Transverse colon (tissue), 3 donors: ENCODE results near the gene MADD.

Source experiments
- POLR2A ChIP-seq: fragments of 450-650 bp; IDR thresholded peaks from one replicate; pipeline ENCODE4 v1.6.1; 2016; ENCODE audit warnings: antibody characterized with exemption, mild to moderate bottlenecking, moderate library complexity
- TF ChIP-seq, protein P1 (sequence below), 5 experiments: fragments of 200-600 bp in 3 of 5; fragments of 450-650 bp in 2 of 5; sonication (generic) in 3 of 5; IDR thresholded peaks; 1 replicate in 2 of 5; 2 replicates in 3 of 5; pipeline ENCODE4 v1.5.1; 2016 to 2017; ENCODE audit warnings: antibody characterized with exemption in 5 of 5, inconsistent platforms in 3 of 5, mild to moderate bottlenecking in 2 of 5, moderate library complexity in 1 of 5

- TF ChIP-seq, protein P1, sequence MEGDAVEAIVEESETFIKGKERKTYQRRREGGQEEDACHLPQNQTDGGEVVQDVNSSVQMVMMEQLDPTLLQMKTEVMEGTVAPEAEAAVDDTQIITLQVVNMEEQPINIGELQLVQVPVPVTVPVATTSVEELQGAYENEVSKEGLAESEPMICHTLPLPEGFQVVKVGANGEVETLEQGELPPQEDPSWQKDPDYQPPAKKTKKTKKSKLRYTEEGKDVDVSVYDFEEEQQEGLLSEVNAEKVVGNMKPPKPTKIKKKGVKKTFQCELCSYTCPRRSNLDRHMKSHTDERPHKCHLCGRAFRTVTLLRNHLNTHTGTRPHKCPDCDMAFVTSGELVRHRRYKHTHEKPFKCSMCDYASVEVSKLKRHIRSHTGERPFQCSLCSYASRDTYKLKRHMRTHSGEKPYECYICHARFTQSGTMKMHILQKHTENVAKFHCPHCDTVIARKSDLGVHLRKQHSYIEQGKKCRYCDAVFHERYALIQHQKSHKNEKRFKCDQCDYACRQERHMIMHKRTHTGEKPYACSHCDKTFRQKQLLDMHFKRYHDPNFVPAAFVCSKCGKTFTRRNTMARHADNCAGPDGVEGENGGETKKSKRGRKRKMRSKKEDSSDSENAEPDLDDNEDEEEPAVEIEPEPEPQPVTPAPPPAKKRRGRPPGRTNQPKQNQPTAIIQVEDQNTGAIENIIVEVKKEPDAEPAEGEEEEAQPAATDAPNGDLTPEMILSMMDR (IDR thresholded peaks at IDR 0.05) = no peak
- TF ChIP-seq POLR2A = no peak
Measured at GRCh38 chr11:47376525-47377371, 106.8 kb downstream of the MADD start.
